ENCODE data around the gene GALNT16. TPM values are rescaled to one million over a fixed set of nuclear protein-coding genes. Genes with fewer than 3 reads are reported as not detected.

GALNT16 gene
- total and polyA plus RNA-seq, 7 donors = 2.4 to 20.5 (median 5.3) TPM; not detected in 1

- H3K4me3 ChIP-seq = no peak overlapping the region
- peak; percentile 50 for DNase-seq
- no peaks in the 10 kb centered on the region for H3K9me3 ChIP-seq
- H3K27me3 ChIP-seq = no peaks in the 10 kb centered on the region
- H3K4me1 ChIP-seq = no peaks in the 10 kb centered on the region
- WGBS, 2 donors = 93 to 95% methylated on average over 7 of the region's 7 CpGs
- intact Hi-C loops (cut with DNase I) = no loop called here
- no peaks in the 10 kb centered on the region for H3K36me3 ChIP-seq
- TF ChIP-seq, protein P1, sequence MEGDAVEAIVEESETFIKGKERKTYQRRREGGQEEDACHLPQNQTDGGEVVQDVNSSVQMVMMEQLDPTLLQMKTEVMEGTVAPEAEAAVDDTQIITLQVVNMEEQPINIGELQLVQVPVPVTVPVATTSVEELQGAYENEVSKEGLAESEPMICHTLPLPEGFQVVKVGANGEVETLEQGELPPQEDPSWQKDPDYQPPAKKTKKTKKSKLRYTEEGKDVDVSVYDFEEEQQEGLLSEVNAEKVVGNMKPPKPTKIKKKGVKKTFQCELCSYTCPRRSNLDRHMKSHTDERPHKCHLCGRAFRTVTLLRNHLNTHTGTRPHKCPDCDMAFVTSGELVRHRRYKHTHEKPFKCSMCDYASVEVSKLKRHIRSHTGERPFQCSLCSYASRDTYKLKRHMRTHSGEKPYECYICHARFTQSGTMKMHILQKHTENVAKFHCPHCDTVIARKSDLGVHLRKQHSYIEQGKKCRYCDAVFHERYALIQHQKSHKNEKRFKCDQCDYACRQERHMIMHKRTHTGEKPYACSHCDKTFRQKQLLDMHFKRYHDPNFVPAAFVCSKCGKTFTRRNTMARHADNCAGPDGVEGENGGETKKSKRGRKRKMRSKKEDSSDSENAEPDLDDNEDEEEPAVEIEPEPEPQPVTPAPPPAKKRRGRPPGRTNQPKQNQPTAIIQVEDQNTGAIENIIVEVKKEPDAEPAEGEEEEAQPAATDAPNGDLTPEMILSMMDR (IDR thresholded peaks at IDR 0.05) = no peak
- TF ChIP-seq POLR2A (IDR thresholded peaks at IDR 0.05) (no peak), POLR2AphosphoS5 (IDR thresholded peaks at IDR 0.05) (no peak), EP300 (IDR thresholded peaks at IDR 0.05) (no peak)
- H3K27ac ChIP-seq = no peak overlapping the region
These were observed 65.8 kb downstream of the GALNT16 start for GRCh38 chr14:69325646-69326265.

DNA sequence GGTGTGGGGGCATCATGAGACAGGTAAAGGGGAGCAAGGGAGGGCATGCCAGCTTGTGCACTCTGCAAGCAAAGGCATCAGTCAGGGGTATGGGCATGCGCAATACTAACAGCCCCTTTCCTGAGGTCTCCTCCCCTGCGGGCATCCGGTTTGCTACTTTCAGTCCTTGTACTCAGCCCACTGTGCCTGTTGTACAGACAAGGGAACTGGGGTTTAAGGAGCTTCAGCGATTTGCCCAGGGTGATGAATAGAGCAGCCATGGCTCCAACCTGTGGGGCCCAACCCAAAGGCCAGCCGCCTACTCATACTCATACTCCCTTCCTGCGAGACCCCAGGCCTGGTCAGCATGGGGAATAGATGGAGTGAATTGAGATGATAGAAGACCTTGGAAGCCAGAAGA lies 66.7 kb downstream of the GALNT16 start:
- Histone ChIP-seq H3K27me3 (no peaks in the 10 kb centered on the region), H3K36me3 (no peaks in the 10 kb centered on the region), H3K9me3 (no peaks in the 10 kb centered on the region), H3K4me3 (no peak overlapping the region), H3K4me1 (no peaks in the 10 kb centered on the region), H3K27ac (no peak overlapping the region)
- TF ChIP-seq POLR2AphosphoS5 (IDR thresholded peaks at IDR 0.05) = no peak
- TF ChIP-seq, protein P1 (IDR thresholded peaks at IDR 0.05) = no peak
- no peak for TF ChIP-seq POLR2A (IDR thresholded peaks at IDR 0.05)
- no peak for TF ChIP-seq EP300 (IDR thresholded peaks at IDR 0.05)
- intact Hi-C loops (cut with DNase I) = no loop called here
- DNase-seq = peak; percentile 27
- WGBS, 2 donors = 69 to 74% methylated on average over 6 of the region's 6 CpGs

DNA sequence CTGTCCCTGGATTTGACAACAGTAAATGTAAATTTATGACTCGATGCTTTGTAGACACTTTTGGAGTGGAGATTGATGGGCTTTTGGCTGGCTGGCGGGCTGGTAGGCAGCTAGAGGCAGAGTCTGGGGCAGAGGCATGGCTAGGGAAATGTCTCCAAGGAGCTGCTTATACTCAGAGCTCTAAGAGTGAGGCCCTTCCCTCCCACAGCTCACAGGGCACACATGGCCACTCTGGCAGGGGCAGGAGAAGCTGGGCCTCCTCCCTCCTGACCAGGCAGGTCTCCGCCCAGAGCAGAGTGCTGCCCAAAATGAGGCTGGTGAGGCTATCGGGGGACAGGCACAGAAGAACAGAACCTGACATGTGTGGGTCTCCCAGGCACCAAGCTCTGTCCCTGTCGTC lies 67.5 kb downstream of the GALNT16 start:
- no peaks in the 10 kb centered on the region for H3K36me3 ChIP-seq
- intact Hi-C loops (cut with DNase I) = no loop called here
- H3K27me3 ChIP-seq = no peaks in the 10 kb centered on the region
- TF ChIP-seq EP300 (IDR thresholded peaks at IDR 0.05) = no peak
- H3K9me3 ChIP-seq = no peaks in the 10 kb centered on the region
- no peak overlapping the region for H3K4me3 ChIP-seq
- H3K27ac ChIP-seq = no peak overlapping the region
- 76 to 86% methylated on average over 5 of the region's 5 CpGs for WGBS, 2 donors
- DNase-seq = peak; percentile 24
- H3K4me1 ChIP-seq = no peaks in the 10 kb centered on the region

GRCh38 chr14:69328317-69328716 lies 68.4 kb downstream of the GALNT16 start:
- Histone ChIP-seq H3K9me3 (no peaks in the 10 kb centered on the region), H3K27me3 (no peaks in the 10 kb centered on the region), H3K27ac (no peak overlapping the region), H3K4me3 (no peak overlapping the region), H3K4me1 (no peaks in the 10 kb centered on the region), H3K36me3 (no peaks in the 10 kb centered on the region)
- 89 to 94% methylated on average over 15 of the region's 15 CpGs for WGBS, 2 donors
- DNase-seq = peak; percentile 53
- intact Hi-C loops (cut with DNase I) = no loop called here
- TF ChIP-seq, protein P1 (IDR thresholded peaks at IDR 0.05) = no peak
- TF ChIP-seq EP300 (IDR thresholded peaks at IDR 0.05) (no peak), POLR2AphosphoS5 (IDR thresholded peaks at IDR 0.05) (no peak), POLR2A (IDR thresholded peaks at IDR 0.05) (no peak)

- DNase-seq = no peak
- H3K36me3 ChIP-seq = no peaks in the 10 kb centered on the region
- intact Hi-C loops (cut with DNase I) = no loop called here
- H3K9me3 ChIP-seq = no peaks in the 10 kb centered on the region
- 85 to 89% methylated on average over 6 of the region's 6 CpGs for WGBS, 2 donors
- no peaks in the 10 kb centered on the region for H3K4me1 ChIP-seq
- no peak overlapping the region for H3K27ac ChIP-seq
- TF ChIP-seq EP300 (IDR thresholded peaks at IDR 0.05) (no peak), POLR2A (IDR thresholded peaks at IDR 0.05) (no peak), POLR2AphosphoS5 (IDR thresholded peaks at IDR 0.05) (no peak)
- TF ChIP-seq, protein P1 (IDR thresholded peaks at IDR 0.05) = no peak
- H3K4me3 ChIP-seq = no peak overlapping the region
- no peaks in the 10 kb centered on the region for H3K27me3 ChIP-seq
These were observed 68.8 kb downstream of the GALNT16 start for GRCh38 chr14:69328765-69329164.
